IPS-18a (cell line): ENCODE measurements around the gene RNF115.
"Not testable (repeated sequence)": the region's sequence is repeated elsewhere in the genome, so short reads cannot be mapped to it uniquely, and the experiment has no call there.

Experiments
- H3K27ac ChIP-seq: one replicate; pipeline ENCODE4 v1.5.1; 2013; ENCODE audit warnings: low read length
- H3K27me3 ChIP-seq: one replicate; pipeline ENCODE4 v1.6.1; 2013; ENCODE audit warnings: mild to moderate bottlenecking, low read length; ENCODE audit not compliant: control insufficient read depth, insufficient read depth
- H3K36me3 ChIP-seq: one replicate; pipeline ENCODE4 v1.6.1; 2013; ENCODE audit warnings: low read depth, low read length; ENCODE audit not compliant: control insufficient read depth
- H3K4me1 ChIP-seq: one replicate; pipeline ENCODE4 v1.6.1; 2013; ENCODE audit warnings: low read depth, low read length; ENCODE audit not compliant: control insufficient read depth
- H3K4me3 ChIP-seq: one replicate; pipeline ENCODE4 v1.5.1; 2013; ENCODE audit warnings: low read length
- H3K9ac ChIP-seq: one replicate; pipeline ENCODE4 v1.6.1; 2013; ENCODE audit warnings: mild to moderate bottlenecking, low read length, moderate library complexity
- H3K9me3 ChIP-seq: one replicate; pipeline ENCODE4 v1.6.1; 2013; ENCODE audit warnings: low read depth, low read length; ENCODE audit not compliant: control insufficient read depth

The RNF115 gene

GRCh38 chr1:145824499-145824842 is 576 bp upstream of the RNF115 start:
- H3K4me3 ChIP-seq: peak overlapping the region; percentile 100
- no peaks in the 10 kb centered on the region for H3K4me1 ChIP-seq
- H3K27ac ChIP-seq: peak overlapping the region; percentile 85
- peak overlapping the region; percentile 90 for H3K9ac ChIP-seq
- no peaks in the 10 kb centered on the region for H3K9me3 ChIP-seq
- peaks cover 34% of the 10 kb centered on the region for H3K36me3 ChIP-seq
- no peaks in the 10 kb centered on the region for H3K27me3 ChIP-seq

- H3K27ac ChIP-seq, H3K27me3 ChIP-seq, H3K9ac ChIP-seq, H3K4me1 ChIP-seq, H3K4me3 ChIP-seq, H3K9me3 ChIP-seq: not testable (repeated sequence)
- peaks cover 18% of the 10 kb centered on the region for H3K36me3 ChIP-seq
Observed at GRCh38 chr1:145822779-145823331, 1.0 kb downstream of the RNF115 start.

GRCh38 chr1:145818095-145818494 is 5.8 kb downstream of the RNF115 start:
- H3K27ac ChIP-seq, H3K4me1 ChIP-seq, H3K4me3 ChIP-seq, H3K36me3 ChIP-seq, H3K9ac ChIP-seq, H3K9me3 ChIP-seq, H3K27me3 ChIP-seq: not testable (repeated sequence)

GRCh38 chr1:145812977-145813810 is 10.7 kb downstream of the RNF115 start:
- not testable (repeated sequence) for H3K4me1 ChIP-seq, H3K9me3 ChIP-seq, H3K36me3 ChIP-seq, H3K27me3 ChIP-seq, H3K27ac ChIP-seq, H3K9ac ChIP-seq, H3K4me3 ChIP-seq

GRCh38 chr1:145806844-145807243 is 17.1 kb downstream of the RNF115 start:
- H3K36me3 ChIP-seq: no peaks in the 10 kb centered on the region
- no peaks in the 10 kb centered on the region for H3K9me3 ChIP-seq
- H3K27me3 ChIP-seq: no peaks in the 10 kb centered on the region
- H3K27ac ChIP-seq: no peak overlapping the region
- no peak overlapping the region for H3K4me3 ChIP-seq
- H3K4me1 ChIP-seq: peaks cover 6% of the 10 kb centered on the region
- no peak overlapping the region for H3K9ac ChIP-seq

GRCh38 chr1:145806408-145806807 is 17.5 kb downstream of the RNF115 start:
- H3K36me3 ChIP-seq: no peaks in the 10 kb centered on the region
- no peaks in the 10 kb centered on the region for H3K27me3 ChIP-seq
- no peaks in the 10 kb centered on the region for H3K9me3 ChIP-seq
- H3K27ac ChIP-seq: no peak overlapping the region
- peaks cover 6% of the 10 kb centered on the region for H3K4me1 ChIP-seq
- no peak overlapping the region for H3K9ac ChIP-seq
- H3K4me3 ChIP-seq: no peak overlapping the region

GRCh38 chr1:145805057-145805456 is 18.8 kb downstream of the RNF115 start:
- H3K27ac ChIP-seq: no peak overlapping the region
- no peaks in the 10 kb centered on the region for H3K27me3 ChIP-seq
- H3K9me3 ChIP-seq: no peaks in the 10 kb centered on the region
- peaks cover 6% of the 10 kb centered on the region for H3K4me1 ChIP-seq
- no peak overlapping the region for H3K4me3 ChIP-seq
- H3K9ac ChIP-seq: no peak overlapping the region
- H3K36me3 ChIP-seq: no peaks in the 10 kb centered on the region

- Histone ChIP-seq H3K27me3 (no peaks in the 10 kb centered on the region), H3K4me3 (no peak overlapping the region), H3K9ac (no peak overlapping the region), H3K9me3 (no peaks in the 10 kb centered on the region), H3K36me3 (no peaks in the 10 kb centered on the region), H3K27ac (no peak overlapping the region), H3K4me1 (peaks cover 6% of the 10 kb centered on the region)
Observed at GRCh38 chr1:145804235-145805045, 19.5 kb downstream of the RNF115 start.

GRCh38 chr1:145799806-145800205 is 24.1 kb downstream of the RNF115 start:
- Histone ChIP-seq H3K9ac (no peak overlapping the region), H3K27me3 (no peaks in the 10 kb centered on the region), H3K4me3 (no peak overlapping the region), H3K27ac (no peak overlapping the region), H3K4me1 (no peaks in the 10 kb centered on the region), H3K36me3 (no peaks in the 10 kb centered on the region), H3K9me3 (peaks cover 5% of the 10 kb centered on the region)

- no peak overlapping the region for H3K4me3 ChIP-seq
- no peak overlapping the region for H3K9ac ChIP-seq
- H3K4me1 ChIP-seq: no peaks in the 10 kb centered on the region
- peaks cover 5% of the 10 kb centered on the region for H3K9me3 ChIP-seq
- no peaks in the 10 kb centered on the region for H3K36me3 ChIP-seq
- no peak overlapping the region for H3K27ac ChIP-seq
- H3K27me3 ChIP-seq: no peaks in the 10 kb centered on the region
Observed at GRCh38 chr1:145796753-145797152, 27.1 kb downstream of the RNF115 start.

GRCh38 chr1:145795257-145795881 is 28.5 kb downstream of the RNF115 start:
- H3K36me3 ChIP-seq: no peaks in the 10 kb centered on the region
- no peak overlapping the region for H3K27ac ChIP-seq
- no peaks in the 10 kb centered on the region for H3K4me1 ChIP-seq
- H3K4me3 ChIP-seq: no peak overlapping the region
- peaks cover 5% of the 10 kb centered on the region for H3K9me3 ChIP-seq
- no peaks in the 10 kb centered on the region for H3K27me3 ChIP-seq
- no peak overlapping the region for H3K9ac ChIP-seq
